SU-DHL-6 (cell line): Measurements from ENCODE around the gene CLCA1.

Source experiments
- H2AFZ ChIP-seq: fragments of 200-600 bp; sonication (generic); 2 replicates; pipeline ENCODE4 v1.6.1; 2014; ENCODE audit warnings: low read depth, mild to moderate bottlenecking, moderate library complexity, mixed read lengths, antibody characterized with exemption, low read length; ENCODE audit not compliant: severe bottlenecking
- H3F3A ChIP-seq: fragments of 200-600 bp; shearing (Covaris generic); 2 replicates; pipeline ENCODE4 v1.6.0; 2016; ENCODE audit warnings: antibody characterized with exemption, mild to moderate bottlenecking; ENCODE audit not compliant: insufficient read depth
- H3K27ac ChIP-seq: fragments of 200-600 bp; sonication (generic); 2 replicates; pipeline ENCODE4 v1.5.1; 2016; ENCODE audit warnings: low read depth, mild to moderate bottlenecking, low read length, moderate library complexity, mixed read lengths
- H3K27me3 ChIP-seq: fragments of 200-600 bp; sonication (generic), shearing (Covaris generic); 2 replicates; pipeline ENCODE4 v1.6.0; 2014; ENCODE audit warnings: mild to moderate bottlenecking, low read length
- H3K36me3 ChIP-seq: fragments of 200-600 bp; sonication (generic); 2 replicates; pipeline ENCODE4 v1.6.1; 2014; ENCODE audit warnings: mild to moderate bottlenecking, low read length, mixed read lengths
- H3K4me2 ChIP-seq: fragments of 300-600, 200-600 bp; shearing (Covaris generic), sonication (generic); 2 replicates; pipeline ENCODE4 v1.6.0; 2014; ENCODE audit warnings: low read length, low read depth, mild to moderate bottlenecking; ENCODE audit not compliant: poor library complexity, severe bottlenecking
- H3K4me3 ChIP-seq: fragments of 200-600 bp; sonication (generic); 2 replicates; pipeline ENCODE4 v1.5.1; 2014; ENCODE audit warnings: antibody characterized with exemption, low read length, mild to moderate bottlenecking, mixed read lengths; ENCODE audit not compliant: insufficient read depth, poor library complexity, severe bottlenecking
- H3K79me2 ChIP-seq: fragments of 200-600 bp; sonication (generic); 2 replicates; pipeline ENCODE4 v1.6.1; 2014; ENCODE audit warnings: mild to moderate bottlenecking, low read length, moderate library complexity; ENCODE audit not compliant: insufficient read depth
- H3K9ac ChIP-seq: fragments of 200-600 bp; sonication (generic); 2 replicates; pipeline ENCODE4 v1.7.0; 2014; ENCODE audit warnings: mild to moderate bottlenecking, low read length
- H3K9me2 ChIP-seq: fragments of 200-600 bp; sonication (generic); replicated peaks from 2 replicates; pipeline ENCODE4 v1.6.1; 2014; ENCODE audit warnings: low read length; ENCODE audit not compliant: insufficient read depth
- H3K9me3 ChIP-seq: fragments of 200-600 bp; sonication (generic); 2 replicates; pipeline ENCODE4 v1.6.1; 2014; ENCODE audit warnings: low read length, mixed read lengths; ENCODE audit not compliant: insufficient read depth
- H4K20me1 ChIP-seq: fragments of 200-600 bp; sonication (generic); 2 replicates; pipeline ENCODE4 v1.6.1; 2014; ENCODE audit warnings: low read depth, mild to moderate bottlenecking, antibody characterized with exemption, low read length, moderate library complexity, mixed read lengths
- CTCF ChIP-seq: fragments of 200-600 bp; sonication (generic); IDR thresholded peaks from one replicate; pipeline ENCODE4 v1.5.1; 2017; ENCODE audit warnings: antibody characterized with exemption, mild to moderate bottlenecking, low read length, moderate library complexity; ENCODE audit not compliant: insufficient read depth, poor library complexity, severe bottlenecking
- EZH2phosphoT487 ChIP-seq: fragments of 200-600 bp; sonication (generic), shearing (Covaris generic); conservative IDR thresholded peaks from 2 replicates; pipeline ENCODE4 v1.6.1; 2018; ENCODE audit warnings: mild to moderate bottlenecking, antibody characterized with exemption, low read length, moderate library complexity, mixed read lengths

Gene CLCA1

GRCh38 chr1:86527306-86527705 lies 58.6 kb downstream of the CLCA1 start:
- no peak overlapping the region for H3K27ac ChIP-seq
- H3K9ac ChIP-seq, result no peak overlapping the region
- no peak overlapping the region for H2AFZ ChIP-seq
- no peaks in the 10 kb centered on the region for H3K36me3 ChIP-seq
- H4K20me1 ChIP-seq, result no peaks in the 10 kb centered on the region
- no peaks in the 10 kb centered on the region for H3K27me3 ChIP-seq
- no peaks in the 10 kb centered on the region for H3K9me2 ChIP-seq
- no peak overlapping the region for H3K4me2 ChIP-seq
- H3F3A ChIP-seq, result no peaks in the 10 kb centered on the region
- TF ChIP-seq EZH2phosphoT487, result no peak
- TF ChIP-seq CTCF, result no peak
- H3K79me2 ChIP-seq, result no peaks in the 10 kb centered on the region
- no peaks in the 10 kb centered on the region for H3K9me3 ChIP-seq
- H3K4me3 ChIP-seq, result no peak overlapping the region

DNA sequence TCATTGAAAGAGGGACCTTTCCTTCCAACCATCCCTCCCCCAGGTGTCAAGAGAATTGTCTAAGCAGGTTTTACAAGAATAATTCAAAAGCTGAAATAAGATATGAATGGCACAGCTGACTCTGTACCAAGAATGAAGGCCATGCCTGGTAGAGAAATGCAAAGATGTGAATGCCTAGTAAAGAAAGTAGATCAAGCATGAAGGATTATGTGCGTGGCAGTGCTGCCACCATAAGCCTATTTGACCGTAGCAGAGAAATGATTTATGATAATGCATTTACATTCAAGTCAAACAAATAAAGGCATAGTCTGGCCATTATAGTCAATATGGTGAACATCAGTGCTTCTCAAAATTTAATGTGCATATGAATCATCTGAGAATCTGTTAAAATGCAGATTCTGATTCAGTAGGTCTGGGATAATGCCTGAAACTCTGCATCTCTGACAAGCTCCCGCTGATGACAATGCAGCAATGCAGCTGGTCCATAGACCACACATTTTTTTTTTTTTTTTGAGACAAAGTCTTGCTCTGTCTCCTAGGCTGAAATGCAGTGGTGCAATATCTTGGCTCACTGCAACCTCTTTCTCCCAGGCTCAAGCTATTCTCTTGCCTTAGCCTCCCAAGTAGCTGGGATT lies 61.6 kb downstream of the CLCA1 start:
- Histone ChIP-seq H4K20me1 (no peaks in the 10 kb centered on the region), H3F3A (no peaks in the 10 kb centered on the region), H3K4me2 (no peak overlapping the region), H3K27me3 (no peaks in the 10 kb centered on the region), H3K9me3 (no peaks in the 10 kb centered on the region), H2AFZ (no peak overlapping the region), H3K9me2 (no peaks in the 10 kb centered on the region), H3K4me3 (no peak overlapping the region), H3K27ac (no peak overlapping the region), H3K36me3 (no peaks in the 10 kb centered on the region), H3K9ac (no peak overlapping the region), H3K79me2 (no peaks in the 10 kb centered on the region)
- TF ChIP-seq EZH2phosphoT487 (no peak), CTCF (no peak)

GRCh38 chr1:86537928-86538695 lies 69.4 kb downstream of the CLCA1 start:
- no peaks in the 10 kb centered on the region for H3F3A ChIP-seq
- H2AFZ ChIP-seq, result no peak overlapping the region
- no peaks in the 10 kb centered on the region for H3K36me3 ChIP-seq
- H3K9ac ChIP-seq, result no peak overlapping the region
- H3K9me3 ChIP-seq, result no peaks in the 10 kb centered on the region
- no peak overlapping the region for H3K4me2 ChIP-seq
- no peak overlapping the region for H3K27ac ChIP-seq
- H3K79me2 ChIP-seq, result no peaks in the 10 kb centered on the region
- TF ChIP-seq EZH2phosphoT487, result no peak
- no peak for TF ChIP-seq CTCF
- no peaks in the 10 kb centered on the region for H3K27me3 ChIP-seq
- no peak overlapping the region for H3K4me3 ChIP-seq
- no peaks in the 10 kb centered on the region for H3K9me2 ChIP-seq
- no peaks in the 10 kb centered on the region for H4K20me1 ChIP-seq
